GM12878 (cell line): ENCODE results near the gene CHRM4. TPM values are rescaled to one million over a fixed set of nuclear protein-coding genes. Genes with fewer than 3 reads are reported as not detected.
A peak's percentile ranks its signal among the peaks of the same experiment; 100 is the strongest.

Source experiments
- BRCA1 ChIP-seq: IDR thresholded peaks from 2 replicates; pipeline ENCODE4 v1.6.1; 2011; ENCODE audit warnings: low read depth, low read length, improper control_type of control experiment
- CTCF ChIP-seq, 3 experiments: IDR thresholded peaks in 2 of 3; conservative IDR thresholded peaks in 1 of 3; 2 replicates each; pipeline ENCODE4 v1.5.1; 2011; ENCODE audit warnings: low read depth in 3 of 3, low read length in 3 of 3, mild to moderate bottlenecking in 3 of 3, control low read depth in 2 of 3, moderate library complexity in 2 of 3, inconsistent platforms in 1 of 3, mixed read lengths in 1 of 3; ENCODE audit not compliant: control insufficient read depth in 2 of 3, insufficient read depth in 1 of 3; ENCODE audit errors: extremely low read depth in 1 of 3
- EZH2 ChIP-seq: IDR thresholded peaks from 2 replicates; pipeline ENCODE4 v1.6.1; 2012; ENCODE audit warnings: low read depth, mild to moderate bottlenecking, control low read depth, inconsistent platforms, low read length, borderline replicate concordance; ENCODE audit not compliant: control insufficient read depth
- GATAD2B ChIP-seq: fragments of 450-650 bp; conservative IDR thresholded peaks from 2 replicates; pipeline ENCODE4 v1.6.1; 2017; ENCODE audit warnings: low read depth, mild to moderate bottlenecking, moderate library complexity
- IKZF1 ChIP-seq: fragments of 450-650 bp; conservative IDR thresholded peaks from 2 replicates; pipeline ENCODE4 v1.6.1; 2017; ENCODE audit warnings: antibody characterized with exemption, mild to moderate bottlenecking
- IKZF2 ChIP-seq, 2 experiments: fragments of 450-650 bp; IDR thresholded peaks; 2 replicates each; pipeline ENCODE4 v1.6.1; 2017; ENCODE audit warnings: mild to moderate bottlenecking in 2 of 2, moderate library complexity in 2 of 2
- LARP7 ChIP-seq: fragments of 450-650 bp; IDR thresholded peaks from 2 replicates; pipeline ENCODE4 v1.6.1; 2017; ENCODE audit warnings: mild to moderate bottlenecking
- MEF2A ChIP-seq: IDR thresholded peaks from 2 replicates; pipeline ENCODE4 v1.6.1; 2011; ENCODE audit warnings: low read depth, mild to moderate bottlenecking, low read length, moderate library complexity; ENCODE audit not compliant: insufficient read depth
- PKNOX1 ChIP-seq: fragments of 450-650 bp; IDR thresholded peaks from 2 replicates; pipeline ENCODE4 v1.6.1; 2016; ENCODE audit warnings: mild to moderate bottlenecking
- SMC3 ChIP-seq: IDR thresholded peaks from 2 replicates; pipeline ENCODE4 v1.6.1; 2011; ENCODE audit warnings: low read length, improper control_type of control experiment, borderline replicate concordance
- polyA plus RNA-seq, 11 experiments: library from polyadenylated mRNA; depleted of rRNA in 4 of 11; unstranded in 6 of 11; stranded (reverse) in 5 of 11; fragments of >200 nt; fragmentation: Nextera tagmentation in 4 of 11; fragmentation: Illumina TruSeq in 1 of 11; extraction: Ambion mirVana in 4 of 11; extraction: Trizol in 1 of 11; gene quantifications; 1 replicate in 1 of 11; 2 replicates in 10 of 11; pipeline versions ENCODE4 v1.2.1 to v1.2.3, GENCODE V29; 2011 to 2016; ENCODE audit warnings: inconsistent platforms in 2 of 11, missing spikeins in 2 of 11, low read depth in 1 of 11
- total RNA-seq, 4 experiments: library from RNA; depleted of rRNA in 3 of 4; stranded (reverse); fragments of >200 nt in 3 of 4; fragmentation: Illumina TruSeq in 1 of 4; extraction: Trizol in 1 of 4; gene quantifications; 2 replicates each; pipeline versions ENCODE4 v1.2.1 to v1.2.3, GENCODE V29; 2013 to 2021
- TF ChIP-seq, protein P1 (sequence below): IDR thresholded peaks from 2 replicates; pipeline ENCODE4 v1.6.1; 2012; ENCODE audit warnings: low read depth, low read length, improper control_type of control experiment

Gene CHRM4
- total and polyA plus RNA-seq, 10 of the 15 experiments (the other 5 are each of a cell fraction or from before 2014, with no cell fraction given) = 0.12 to 0.23 (median 0.13) TPM; not detected in 7

GRCh38 chr11:46389450-46390330, 1.9 kb downstream of the CHRM4 start (continued):
- peak; percentile 69 for TF ChIP-seq SMC3
- peak; percentile 79 to 90 (median 88); a peak in 5 of 6 replicates for TF ChIP-seq CTCF (IDR thresholded peaks at IDR 0.05 in 2 of 3, conservative IDR thresholded peaks at IDR 0.05 in 1 of 3; ENCODE audit: control insufficient read depth in 2 of 3, extremely low read depth in 1 of 3, insufficient read depth in 1 of 3, low read depth in 3 of 3, low read length in 3 of 3)
- peak; percentile 62 for TF ChIP-seq IKZF1
- TF ChIP-seq LARP7 = 0 out of 2 replicates have a peak, but pooled peaks have one; percentile 30
- TF ChIP-seq, protein P1, sequence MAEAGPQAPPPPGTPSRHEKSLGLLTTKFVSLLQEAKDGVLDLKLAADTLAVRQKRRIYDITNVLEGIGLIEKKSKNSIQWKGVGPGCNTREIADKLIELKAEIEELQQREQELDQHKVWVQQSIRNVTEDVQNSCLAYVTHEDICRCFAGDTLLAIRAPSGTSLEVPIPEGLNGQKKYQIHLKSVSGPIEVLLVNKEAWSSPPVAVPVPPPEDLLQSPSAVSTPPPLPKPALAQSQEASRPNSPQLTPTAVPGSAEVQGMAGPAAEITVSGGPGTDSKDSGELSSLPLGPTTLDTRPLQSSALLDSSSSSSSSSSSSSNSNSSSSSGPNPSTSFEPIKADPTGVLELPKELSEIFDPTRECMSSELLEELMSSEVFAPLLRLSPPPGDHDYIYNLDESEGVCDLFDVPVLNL = no peak
- TF ChIP-seq MEF2A = no peak
- TF ChIP-seq PKNOX1 = no peak
- 0 out of 2 replicates have a peak, but pooled peaks have one; percentile 57 for TF ChIP-seq EZH2
- TF ChIP-seq GATAD2B = peak; percentile 82
- TF ChIP-seq BRCA1 = no peak
- peak in 1 of 2 experiments; percentile 9; a peak in 1 of 4 replicates for TF ChIP-seq IKZF2 (IDR thresholded peaks at IDR 0.05)
